Measurements from ENCODE around the gene ARG1. TPM values are rescaled to one million over a fixed set of nuclear protein-coding genes. Genes with fewer than 3 reads are reported as not detected.
"Not testable (repeated sequence)": the region's sequence is repeated elsewhere in the genome, so short reads cannot be mapped to it uniquely, and the experiment has no call there.

The ARG1 gene
- not detected in 2 replicates for total RNA-seq (2014; rRNA removed; shearing (Covaris generic))

DNA sequence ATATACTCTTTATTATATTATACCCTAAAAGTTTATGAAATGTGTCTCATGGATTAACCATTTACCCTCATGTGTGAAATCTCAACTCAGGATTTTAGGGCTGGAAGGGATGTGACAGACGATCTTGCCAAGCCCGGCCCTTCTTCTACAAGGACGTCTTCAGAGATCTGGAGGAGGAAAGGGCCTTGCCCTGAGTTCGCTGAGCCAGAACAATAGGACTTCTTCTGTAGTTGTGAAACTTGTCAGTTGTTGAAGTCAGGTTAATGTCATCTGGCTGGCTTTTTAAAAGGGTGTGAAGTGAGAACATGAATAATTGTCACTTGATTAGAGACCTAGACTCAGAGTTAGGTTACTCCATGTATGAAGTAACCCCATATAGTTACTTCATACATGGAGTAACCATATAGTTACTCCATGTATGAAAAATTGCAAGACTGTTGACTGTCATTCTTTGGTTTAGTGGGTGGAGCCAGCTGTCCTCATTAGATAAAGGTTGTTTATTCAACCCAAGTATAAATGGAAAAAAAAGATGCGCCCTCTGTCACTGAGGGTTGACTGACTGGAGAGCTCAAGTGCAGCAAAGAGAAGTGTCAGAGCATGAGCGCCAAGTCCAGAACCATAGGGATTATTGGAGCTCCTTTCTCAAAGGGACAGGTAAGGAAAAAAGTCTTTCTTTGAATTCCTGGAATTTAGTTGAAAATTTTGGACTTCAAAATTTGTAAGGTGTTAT, at the start of gene ARG1:
ARG1 (plus strand) TSS at position 541 of the 730 bp plus-strand sequence; CDS start at position 598, 57 bp downstream.
- H3K9me3 ChIP-seq (replicated peaks), result no peaks in the 10 kb centered on the region
- no peaks in the 10 kb centered on the region for H3K27me3 ChIP-seq (replicated peaks)
- no peak within 1 kb of the TSS for H3K4me3 ChIP-seq
- no peaks in the 10 kb centered on the region for H3K36me3 ChIP-seq
- no peak for DNase-seq (ENCODE audit: low read depth in 1 of 2, low spot score in 2 of 2)
- H3K4me1 ChIP-seq (replicated peaks), result no peaks in the 10 kb centered on the region
- H3K27ac ChIP-seq, result no peak within 1 kb of the TSS

DNA sequence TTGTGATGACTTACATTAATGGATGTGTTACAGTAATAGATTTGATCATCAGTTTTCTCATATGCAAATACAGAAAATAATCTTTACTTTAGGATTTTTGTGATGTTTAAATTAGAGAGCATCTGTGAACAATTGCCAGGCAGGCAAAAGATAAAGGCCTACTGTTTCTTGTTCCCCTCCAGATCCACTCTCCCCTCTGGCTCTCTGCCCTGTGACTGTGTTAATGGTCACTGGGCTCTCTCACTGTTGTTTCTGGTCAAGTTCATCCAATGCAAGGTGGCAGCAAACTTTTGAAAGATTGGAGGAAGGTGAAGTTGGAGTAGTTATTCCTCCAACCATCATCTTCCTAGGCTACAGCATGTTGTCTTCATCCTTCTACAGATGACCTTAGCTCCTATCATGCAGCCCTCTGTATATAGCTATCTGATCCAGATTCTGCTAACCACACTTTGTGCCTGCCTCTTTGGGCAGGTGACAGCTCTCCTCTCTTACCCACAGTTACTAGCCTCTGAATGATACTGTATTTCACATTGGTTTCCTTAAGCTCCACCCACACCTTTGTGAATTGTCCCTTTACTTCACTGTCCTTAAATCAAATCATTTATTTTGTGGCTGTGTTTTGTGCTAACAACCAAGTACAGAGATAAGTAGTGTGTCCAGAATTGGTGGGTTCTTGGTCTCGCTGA, 48.9 kb upstream of the ARG1 start:
- H3K4me1 ChIP-seq (replicated peaks), result no peaks in the 10 kb centered on the region
- H3K27ac ChIP-seq, result no peak overlapping the region
- H3K4me3 ChIP-seq, result no peak overlapping the region
- DNase-seq (ENCODE audit: low read depth in 1 of 2, low spot score in 2 of 2), result no peak
- no peaks in the 10 kb centered on the region for H3K27me3 ChIP-seq (replicated peaks)
- H3K9me3 ChIP-seq (replicated peaks), result no peaks in the 10 kb centered on the region; the same call in 1 of the 2 replicates
- no peaks in the 10 kb centered on the region for H3K36me3 ChIP-seq

DNA sequence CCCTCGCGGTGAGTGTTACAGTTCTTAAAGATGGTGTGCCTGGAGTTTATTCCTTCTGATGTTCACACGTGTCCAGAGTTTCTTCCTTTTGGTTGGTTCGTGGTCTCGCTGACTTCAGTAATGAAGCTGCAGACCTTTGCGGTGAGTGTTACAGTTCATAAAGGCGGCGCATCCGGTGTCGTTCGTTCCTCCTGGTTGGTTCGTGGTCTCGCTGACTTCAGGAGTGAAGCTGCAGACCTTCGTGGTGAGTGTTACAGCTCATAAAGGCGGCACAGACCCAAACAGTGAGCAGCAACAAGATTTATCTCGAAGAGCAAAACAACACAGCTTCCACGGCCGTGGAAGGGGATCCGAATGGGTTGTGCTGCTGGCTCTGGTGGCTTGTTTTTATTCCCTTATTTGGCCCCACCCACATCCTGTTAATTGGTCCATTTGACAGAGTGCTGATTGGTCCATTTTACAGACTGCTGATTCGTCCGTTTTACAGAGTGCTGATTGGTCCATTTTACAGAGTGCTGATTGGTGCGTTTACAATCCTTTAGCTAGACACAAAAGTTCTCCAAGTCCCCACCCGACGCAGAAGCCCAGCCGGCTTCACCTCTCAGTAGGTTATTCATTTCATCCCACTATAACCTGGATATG, 48.2 kb upstream of the ARG1 start:
- H3K27ac ChIP-seq, result no peak overlapping the region
- no peak for DNase-seq (ENCODE audit: low read depth in 1 of 2, low spot score in 2 of 2)
- no peaks in the 10 kb centered on the region for H3K9me3 ChIP-seq (replicated peaks)
- H3K27me3 ChIP-seq (replicated peaks), result no peaks in the 10 kb centered on the region
- no peak overlapping the region for H3K4me3 ChIP-seq
- H3K36me3 ChIP-seq, result no peaks in the 10 kb centered on the region
- H3K4me1 ChIP-seq (replicated peaks), result no peaks in the 10 kb centered on the region

DNA sequence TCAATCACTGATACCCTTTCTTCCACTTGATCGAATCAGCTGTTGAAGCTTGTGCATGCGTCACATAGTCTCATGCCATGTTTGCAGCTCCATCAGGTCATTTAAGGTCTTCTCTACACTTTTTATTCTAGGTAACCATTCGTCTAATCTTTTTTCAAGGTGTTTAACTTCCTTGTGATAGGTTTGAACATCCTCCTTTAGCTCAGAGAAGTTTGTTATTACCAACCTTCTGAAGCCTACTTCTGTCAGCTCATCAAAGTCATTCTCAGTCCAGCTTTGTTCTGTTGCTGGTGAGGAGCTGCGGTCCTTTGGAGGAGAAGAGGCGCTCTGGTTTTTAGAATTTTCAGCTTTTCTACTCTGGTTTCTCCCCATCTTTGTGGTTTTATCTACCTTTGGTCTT, 42.1 kb upstream of the ARG1 start:
- H3K4me3 ChIP-seq; H3K27me3 ChIP-seq (replicated peaks); H3K27ac ChIP-seq; DNase-seq (ENCODE audit: low read depth in 1 of 2, low spot score in 2 of 2); H3K4me1 ChIP-seq (replicated peaks); H3K36me3 ChIP-seq; H3K9me3 ChIP-seq (replicated peaks): not testable (repeated sequence)

DNA sequence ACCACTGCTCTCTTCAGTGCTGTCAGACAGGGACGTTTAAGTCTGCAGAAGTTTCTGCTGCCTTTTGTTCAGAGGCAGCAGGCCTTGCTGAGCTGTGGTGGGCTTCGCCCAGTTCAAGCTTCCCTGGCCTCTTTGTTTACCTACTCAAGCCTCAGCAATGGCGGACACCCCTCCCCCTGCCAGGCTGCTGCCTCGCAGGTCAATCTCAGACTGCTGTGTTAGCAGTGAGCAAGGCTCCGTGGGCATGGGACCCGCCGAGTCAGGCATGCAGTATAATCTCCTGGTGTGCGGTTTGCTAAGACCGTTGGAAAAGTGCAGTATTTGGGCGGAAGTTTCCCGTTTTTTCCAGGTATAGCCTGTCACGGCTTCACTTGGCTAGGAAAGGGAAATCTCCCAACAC, 41.3 kb upstream of the ARG1 start:
- H3K27ac ChIP-seq; H3K27me3 ChIP-seq (replicated peaks); H3K36me3 ChIP-seq; DNase-seq (ENCODE audit: low read depth in 1 of 2, low spot score in 2 of 2); H3K4me3 ChIP-seq; H3K4me1 ChIP-seq (replicated peaks); H3K9me3 ChIP-seq (replicated peaks): not testable (repeated sequence)

DNA sequence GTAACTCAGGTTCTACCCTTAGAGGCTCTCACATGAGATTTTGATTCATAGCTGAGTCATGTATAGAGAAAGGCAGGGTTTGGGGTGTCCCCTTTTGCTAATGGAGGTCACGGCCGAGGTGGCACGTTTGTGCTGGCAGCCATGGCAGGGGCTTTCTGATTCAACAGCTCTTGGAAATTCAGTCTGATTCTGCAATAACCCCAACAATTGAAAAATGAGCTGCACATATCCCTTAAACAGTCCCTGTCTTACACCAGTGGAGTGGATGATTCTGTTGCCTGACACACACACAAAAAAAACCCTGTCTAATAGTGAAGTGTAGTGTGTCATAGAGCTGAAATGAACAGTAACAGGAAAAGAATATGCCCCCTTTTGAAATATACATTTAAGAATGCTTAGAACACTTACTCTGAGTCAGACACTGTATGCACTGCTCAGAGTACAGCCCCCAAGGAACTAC, 40.4 kb upstream of the ARG1 start:
- H3K4me3 ChIP-seq, result no peak overlapping the region
- H3K36me3 ChIP-seq, result no peaks in the 10 kb centered on the region
- DNase-seq (ENCODE audit: low read depth in 1 of 2, low spot score in 2 of 2), result no peak

DNA sequence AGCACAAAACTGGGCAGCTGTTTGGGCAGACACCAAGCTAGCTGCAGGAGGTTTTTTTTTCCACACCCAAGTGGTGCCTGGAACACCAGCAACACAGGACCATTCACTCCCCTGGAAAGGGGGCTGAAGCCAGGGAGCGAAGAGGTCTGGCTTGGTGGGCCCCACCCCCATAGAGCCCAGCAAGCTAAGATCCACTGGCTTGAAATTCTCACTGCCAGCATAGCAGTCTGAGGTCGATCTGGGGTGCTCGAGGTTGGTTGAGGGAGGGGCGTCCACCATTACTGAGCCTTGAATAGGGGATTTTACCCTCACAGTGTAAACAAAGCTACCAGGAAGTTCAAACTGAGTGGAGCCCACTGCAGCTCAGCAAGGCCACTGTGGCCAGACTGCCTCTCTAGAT, 34.4 kb upstream of the ARG1 start:
- not testable (repeated sequence) for H3K9me3 ChIP-seq (replicated peaks); H3K27ac ChIP-seq; DNase-seq (ENCODE audit: low read depth in 1 of 2, low spot score in 2 of 2); H3K36me3 ChIP-seq; H3K27me3 ChIP-seq (replicated peaks); H3K4me1 ChIP-seq (replicated peaks); H3K4me3 ChIP-seq

More for the DNA sequence above, 40.4 kb upstream of the ARG1 start:
- Histone ChIP-seq H3K9me3 (replicated peaks) (no peaks in the 10 kb centered on the region), H3K4me1 (replicated peaks) (no peaks in the 10 kb centered on the region), H3K27ac (no peak overlapping the region), H3K27me3 (replicated peaks) (no peaks in the 10 kb centered on the region)

DNA sequence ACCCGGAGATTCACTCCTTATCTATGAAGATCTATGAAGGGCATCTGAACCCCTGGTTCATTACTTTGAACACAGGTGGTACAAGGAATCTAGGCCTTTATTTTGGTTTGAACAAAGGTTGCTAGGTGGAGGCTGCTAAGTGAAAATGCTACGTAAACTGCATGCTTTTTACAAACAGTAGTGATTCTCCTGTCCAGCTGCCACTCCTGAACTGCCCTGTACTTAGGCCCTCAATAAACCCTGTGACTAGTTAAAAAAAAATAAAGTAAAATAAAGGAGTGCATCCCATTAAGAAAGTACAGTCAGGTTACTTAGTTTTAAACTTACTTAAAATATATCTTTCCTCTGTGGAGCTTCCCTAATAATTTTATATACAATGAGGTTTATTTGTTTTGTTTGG, 27.7 kb upstream of the ARG1 start:
- no peak for DNase-seq (ENCODE audit: low read depth in 1 of 2, low spot score in 2 of 2)
- Histone ChIP-seq H3K36me3 (no peaks in the 10 kb centered on the region), H3K27ac (no peak overlapping the region), H3K4me3 (no peak overlapping the region), H3K4me1 (replicated peaks) (no peaks in the 10 kb centered on the region), H3K9me3 (replicated peaks) (no peaks in the 10 kb centered on the region), H3K27me3 (replicated peaks) (peaks cover 3% of the 10 kb centered on the region; the same call in 1 of the 2 replicates)

DNA sequence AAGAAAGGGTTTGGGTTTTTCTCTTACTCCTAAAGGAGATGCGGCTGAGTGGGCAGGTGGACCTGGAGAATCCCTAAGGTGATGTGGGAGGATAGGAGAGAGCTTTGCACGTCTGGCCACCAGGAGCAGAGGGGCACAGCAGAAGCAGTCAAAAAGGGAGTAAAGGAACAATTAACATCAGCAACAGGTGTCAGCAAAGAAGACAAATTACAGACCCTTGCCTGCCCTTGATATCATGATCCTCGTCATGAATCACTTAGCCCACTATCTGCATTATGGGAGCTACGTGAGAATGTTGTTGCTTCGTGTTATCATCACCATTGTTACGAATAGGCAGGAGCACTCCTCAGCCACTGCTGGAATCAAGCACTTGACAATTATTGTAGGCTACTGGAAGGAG, 25.5 kb upstream of the ARG1 start:
- DNase-seq (ENCODE audit: low read depth in 1 of 2, low spot score in 2 of 2), result no peak
- H3K9me3 ChIP-seq (replicated peaks), result no peaks in the 10 kb centered on the region
- no peaks in the 10 kb centered on the region for H3K4me1 ChIP-seq (replicated peaks)
- H3K27me3 ChIP-seq (replicated peaks), result peaks cover 3% of the 10 kb centered on the region; the same call in 1 of the 2 replicates
- H3K36me3 ChIP-seq, result no peaks in the 10 kb centered on the region
- H3K4me3 ChIP-seq, result no peak overlapping the region
- no peak overlapping the region for H3K27ac ChIP-seq

DNA sequence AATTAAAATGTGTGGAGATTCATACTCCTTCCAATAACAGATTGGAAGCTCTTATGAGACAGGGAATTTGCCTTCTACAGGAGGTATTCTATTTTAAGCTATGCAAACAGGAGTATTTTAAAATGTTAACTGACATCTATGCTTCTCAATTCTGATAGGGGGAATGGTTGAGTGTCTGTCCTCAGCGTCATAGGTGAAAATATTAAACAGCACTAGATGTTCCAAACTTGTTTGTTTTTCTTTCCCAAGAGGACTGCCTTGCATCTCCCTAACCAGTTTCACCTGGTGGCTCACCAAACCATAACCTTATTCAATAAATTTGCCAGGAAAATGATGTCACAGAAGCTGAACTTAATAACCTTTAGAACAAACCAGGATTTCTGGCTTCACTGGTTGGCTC, 24.6 kb upstream of the ARG1 start:
- no peak overlapping the region for H3K27ac ChIP-seq

DNA sequence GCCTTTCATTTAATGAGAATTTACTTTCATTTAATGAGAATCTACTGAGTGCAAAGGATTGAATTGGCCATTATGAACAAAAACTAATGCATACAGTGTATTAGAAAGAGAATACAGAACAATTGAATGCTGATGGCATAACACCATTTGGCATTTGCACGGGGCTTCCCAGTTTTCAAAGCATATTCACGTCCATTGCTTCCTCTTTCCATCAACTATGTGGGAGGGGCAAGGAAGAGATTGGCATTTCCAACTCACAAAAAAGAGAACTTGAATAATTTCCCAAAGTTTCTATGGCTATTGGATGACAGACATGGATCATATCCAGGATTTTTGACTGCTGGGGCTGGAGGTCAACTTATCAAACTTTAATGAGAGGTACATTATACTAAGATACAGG, 23.2 kb upstream of the ARG1 start:
- DNase-seq (ENCODE audit: low read depth in 1 of 2, low spot score in 2 of 2), result no peak
- H3K4me3 ChIP-seq, result no peak overlapping the region
- peaks cover 3% of the 10 kb centered on the region; the same call in 1 of the 2 replicates for H3K27me3 ChIP-seq (replicated peaks)
- no peak overlapping the region for H3K27ac ChIP-seq
- H3K9me3 ChIP-seq (replicated peaks), result no peaks in the 10 kb centered on the region
- H3K4me1 ChIP-seq (replicated peaks), result no peaks in the 10 kb centered on the region
- H3K36me3 ChIP-seq, result no peaks in the 10 kb centered on the region

More for the DNA sequence above, 24.6 kb upstream of the ARG1 start:
- H3K27me3 ChIP-seq (replicated peaks), result peaks cover 3% of the 10 kb centered on the region; the same call in 1 of the 2 replicates
- H3K4me1 ChIP-seq (replicated peaks), result no peaks in the 10 kb centered on the region
- no peak overlapping the region for H3K4me3 ChIP-seq
- no peaks in the 10 kb centered on the region for H3K9me3 ChIP-seq (replicated peaks)
- no peak for DNase-seq (ENCODE audit: low read depth in 1 of 2, low spot score in 2 of 2)
- H3K36me3 ChIP-seq, result no peaks in the 10 kb centered on the region

DNA sequence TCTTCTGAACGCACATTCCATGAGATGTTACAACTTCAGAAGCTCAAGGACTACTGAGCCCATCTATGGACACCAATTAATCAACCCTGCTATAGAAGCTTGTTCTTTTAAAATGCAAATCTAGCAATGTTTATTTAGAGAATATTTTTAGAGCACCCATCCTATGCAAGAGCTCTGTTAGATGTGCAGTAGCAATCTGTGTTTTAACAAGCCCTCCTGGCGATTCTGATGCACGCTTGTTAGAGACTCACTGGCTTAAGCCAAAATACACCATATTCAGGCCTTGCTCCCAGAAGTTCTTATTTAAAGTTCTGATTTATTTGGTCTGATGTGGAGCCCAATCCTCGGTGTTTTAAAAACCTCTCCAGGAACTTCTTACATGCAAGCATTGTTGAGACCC, 21.1 kb upstream of the ARG1 start:
- no peak overlapping the region for H3K27ac ChIP-seq
- no peaks in the 10 kb centered on the region for H3K36me3 ChIP-seq
- H3K27me3 ChIP-seq (replicated peaks), result peaks cover 3% of the 10 kb centered on the region; the same call in 1 of the 2 replicates
- no peaks in the 10 kb centered on the region for H3K4me1 ChIP-seq (replicated peaks)
- H3K9me3 ChIP-seq (replicated peaks), result no peaks in the 10 kb centered on the region
- no peak overlapping the region for H3K4me3 ChIP-seq
- no peak for DNase-seq (ENCODE audit: low read depth in 1 of 2, low spot score in 2 of 2)

DNA sequence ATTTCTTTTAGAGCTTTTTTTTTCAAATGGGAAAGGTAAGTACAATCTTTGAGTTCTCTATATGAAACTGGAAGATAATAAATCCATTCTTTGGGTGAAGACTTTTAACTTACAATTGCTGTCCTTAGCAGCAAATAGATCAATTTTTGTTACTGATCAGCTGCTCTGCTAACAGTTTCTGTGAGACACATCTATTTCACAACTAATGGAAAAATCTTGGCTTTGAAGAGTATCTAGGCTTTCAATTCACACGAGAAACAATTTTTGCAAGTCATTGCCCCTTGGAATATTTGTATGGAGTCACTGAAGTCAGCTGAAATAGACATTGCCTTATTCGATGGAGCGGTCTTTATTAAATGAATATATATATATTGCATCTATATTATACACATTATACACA, 20.5 kb upstream of the ARG1 start:
- Histone ChIP-seq H3K36me3 (no peaks in the 10 kb centered on the region), H3K9me3 (replicated peaks) (no peaks in the 10 kb centered on the region), H3K4me3 (no peak overlapping the region), H3K4me1 (replicated peaks) (no peaks in the 10 kb centered on the region), H3K27ac (no peak overlapping the region), H3K27me3 (replicated peaks) (peaks cover 3% of the 10 kb centered on the region; the same call in 1 of the 2 replicates)
- DNase-seq (ENCODE audit: low read depth in 1 of 2, low spot score in 2 of 2), result no peak

DNA sequence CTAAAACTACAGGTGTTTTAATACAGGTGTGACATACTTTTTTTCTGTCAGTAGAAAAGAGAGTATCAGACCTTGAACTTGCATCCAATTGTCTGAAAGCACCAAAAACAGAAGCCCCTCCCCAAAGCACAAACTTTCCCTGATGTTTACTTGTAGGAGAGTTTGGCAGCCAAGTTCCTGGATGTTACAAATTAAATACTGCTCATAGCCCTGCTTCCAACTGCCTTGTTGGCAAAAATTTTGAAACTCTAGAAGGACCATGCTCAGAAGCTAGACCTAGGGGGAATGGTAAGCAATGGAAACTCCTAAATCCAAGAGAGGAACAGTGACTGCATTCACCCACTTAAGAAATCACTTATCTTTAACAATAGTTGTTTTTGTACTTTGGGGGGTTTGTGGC, 17.0 kb upstream of the ARG1 start:
- no peak overlapping the region for H3K27ac ChIP-seq
- no peaks in the 10 kb centered on the region for H3K4me1 ChIP-seq (replicated peaks)
- H3K27me3 ChIP-seq (replicated peaks), result no peaks in the 10 kb centered on the region
- H3K36me3 ChIP-seq, result no peaks in the 10 kb centered on the region
- no peak overlapping the region for H3K4me3 ChIP-seq
- no peaks in the 10 kb centered on the region for H3K9me3 ChIP-seq (replicated peaks)
- DNase-seq (ENCODE audit: low read depth in 1 of 2, low spot score in 2 of 2), result no peak

Data from SJSA1 (cell line).